K562 (cell line): Measurements from ENCODE around the gene ALKBH3. TPM values are rescaled to one million over a fixed set of nuclear protein-coding genes. Genes with fewer than 3 reads are reported as not detected.

Experiments
- ATF7 ChIP-seq: fragments of 450-650 bp; IDR thresholded peaks from 2 replicates; pipeline ENCODE4 v1.7.1; 2014; ENCODE audit warnings: mild to moderate bottlenecking, moderate library complexity
- C11orf30 ChIP-seq: fragments of 450-650 bp; IDR thresholded peaks from 2 replicates; pipeline ENCODE4 v1.6.1; 2016; ENCODE audit warnings: low read depth, mild to moderate bottlenecking
- EWSR1 ChIP-seq: fragments of 450-650 bp; IDR thresholded peaks from 2 replicates; pipeline ENCODE4 v1.6.1; 2018; ENCODE audit warnings: borderline replicate concordance, mild to moderate bottlenecking, low read depth, moderate library complexity; ENCODE audit not compliant: partially characterized antibody
- FOXJ2 ChIP-seq: fragments of 200-800 bp; sonication (Bioruptor generic); IDR thresholded peaks from 2 replicates; pipeline ENCODE4 v1.6.1; 2016; ENCODE audit warnings: missing genetic modification characterization, missing compliant biosample characterization
- GATAD2B ChIP-seq: fragments of 450-650 bp; IDR thresholded peaks from 2 replicates; pipeline ENCODE4 v1.6.1; 2017; ENCODE audit warnings: mild to moderate bottlenecking, borderline replicate concordance
- HEY1 ChIP-seq: fragments of 250-450 bp; sonication (Bioruptor Pico); IDR thresholded peaks from 2 replicates; pipeline ENCODE4 v1.5.0; 2020; ENCODE audit warnings: mild to moderate bottlenecking, moderate library complexity, borderline replicate concordance
- ILF3 ChIP-seq: fragments of 450-650 bp; IDR thresholded peaks from 2 replicates; pipeline ENCODE4 v1.6.1; 2018; ENCODE audit warnings: antibody characterized with exemption, mild to moderate bottlenecking, moderate library complexity, borderline replicate concordance
- MEIS2 ChIP-seq: fragments of 450-650 bp; IDR thresholded peaks from 2 replicates; pipeline ENCODE4 v1.6.1; 2014; ENCODE audit warnings: mild to moderate bottlenecking; ENCODE audit not compliant: partially characterized antibody
- NCOA1 ChIP-seq: fragments of 450-650 bp; IDR thresholded peaks from 2 replicates; pipeline ENCODE4 v1.6.1; 2016; ENCODE audit warnings: low read depth
- NFE2 ChIP-seq: IDR thresholded peaks from 2 replicates; pipeline ENCODE4 v1.6.1; 2014; ENCODE audit warnings: antibody characterized with exemption, low read depth
- RFX7 ChIP-seq: fragments of 250-450 bp; sonication (Bioruptor Pico); IDR thresholded peaks from 2 replicates; pipeline ENCODE4 v1.5.1; 2021; ENCODE audit warnings: mild to moderate bottlenecking
- SMAD3 ChIP-seq: fragments of 450-650 bp; formaldehyde crosslinking; conservative IDR thresholded peaks from 2 replicates; pipeline ENCODE4 v1.4.0; 2020; ENCODE audit warnings: mild to moderate bottlenecking
- TEAD1 ChIP-seq, 2 experiments: fragments of 450-650 bp in 1 of 2; sonication (generic) in 1 of 2; formaldehyde crosslinking; IDR thresholded peaks; 2 replicates each; pipeline versions ENCODE4 v1.4.0 to v1.8.0; 2020 to 2022; ENCODE audit warnings: mild to moderate bottlenecking in 2 of 2, missing genetic modification reagents in 1 of 2
- ZNF143 ChIP-seq: sonication (generic); formaldehyde crosslinking; IDR thresholded peaks from 2 replicates; pipeline ENCODE4 v1.9.0; 2022; ENCODE audit warnings: mild to moderate bottlenecking, missing genetic modification reagents
- ZNF174 ChIP-seq: fragments of 250-450 bp; sonication (Bioruptor Pico); IDR thresholded peaks from 2 replicates; pipeline ENCODE4 v1.4.0; 2020; ENCODE audit warnings: mild to moderate bottlenecking
- ZNF184 ChIP-seq: sonication (generic); formaldehyde crosslinking; IDR thresholded peaks from 2 replicates; pipeline ENCODE4 v1.5.0; 2020; ENCODE audit warnings: missing genetic modification reagents
- ZNF23 ChIP-seq: fragments of 250-450 bp; sonication (Bioruptor Pico); IDR thresholded peaks from 2 replicates; pipeline ENCODE4 v1.4.0; 2020; ENCODE audit warnings: mild to moderate bottlenecking
- ZNF274 ChIP-seq: IDR thresholded peaks from 2 replicates; pipeline ENCODE4 v1.6.1; 2011; ENCODE audit warnings: low read depth, mild to moderate bottlenecking, low read length, moderate library complexity, borderline replicate concordance
- ZNF431 ChIP-seq: sonication (generic); formaldehyde crosslinking; IDR thresholded peaks from 2 replicates; pipeline ENCODE4 v1.8.0; 2022; ENCODE audit warnings: mild to moderate bottlenecking, missing genetic modification reagents
- ZNF589 ChIP-seq: fragments of 200-800 bp; sonication (Bioruptor generic); IDR thresholded peaks from 2 replicates; pipeline ENCODE4 v1.6.1; 2016; ENCODE audit warnings: low read depth, missing genetic modification characterization, missing compliant biosample characterization
- ZNF695 ChIP-seq: fragments of 450-650 bp; formaldehyde crosslinking; IDR thresholded peaks from 2 replicates; pipeline ENCODE4 v1.4.0; 2020; ENCODE audit warnings: mild to moderate bottlenecking, moderate library complexity
- polyA plus RNA-seq, 8 experiments: library from polyadenylated mRNA; depleted of rRNA in 4 of 8; stranded (reverse) in 5 of 8; unstranded in 3 of 8; fragments of >200 nt; fragmentation: Nextera tagmentation in 2 of 8; fragmentation: Illumina TruSeq in 1 of 8; extraction: Ambion mirVana in 2 of 8; extraction: Trizol in 1 of 8; gene quantifications; 2 replicates each; pipeline versions ENCODE4 v1.2.1 to v1.2.3, GENCODE V29; 2011 to 2014; ENCODE audit warnings: inconsistent platforms in 1 of 8, missing spikeins in 1 of 8
- total RNA-seq, 7 experiments: library from RNA; depleted of rRNA in 6 of 7; stranded (reverse); fragments of >200 nt in 6 of 7; fragmentation: Illumina TruSeq in 2 of 7; extraction: Trizol in 2 of 7; gene quantifications; 2 replicates each; pipeline versions ENCODE4 v1.2.1 to v1.2.3, GENCODE V29; 2011 to 2021; ENCODE audit warnings: low replicate concordance in 1 of 7
- TF ChIP-seq, protein P1 (sequence below): fragments of 450-650 bp; IDR thresholded peaks from 2 replicates; pipeline ENCODE4 v1.6.1; 2016
- TF ChIP-seq, protein P2 (sequence below): fragments of 250-450 bp; sonication (Bioruptor Pico); IDR thresholded peaks from 2 replicates; pipeline ENCODE4 v1.5.0; 2021
- TF ChIP-seq, protein P3 (sequence below): fragments of 250-450 bp; sonication (Bioruptor Pico); IDR thresholded peaks from 2 replicates; pipeline ENCODE4 v1.5.1; 2021; ENCODE audit warnings: mild to moderate bottlenecking

The ALKBH3 gene
- total and polyA plus RNA-seq, 9 of the 15 experiments (the other 6 are each of a cell fraction or from before 2014, with no cell fraction given): 16.0 to 49.9 (median 36.5) TPM

DNA sequence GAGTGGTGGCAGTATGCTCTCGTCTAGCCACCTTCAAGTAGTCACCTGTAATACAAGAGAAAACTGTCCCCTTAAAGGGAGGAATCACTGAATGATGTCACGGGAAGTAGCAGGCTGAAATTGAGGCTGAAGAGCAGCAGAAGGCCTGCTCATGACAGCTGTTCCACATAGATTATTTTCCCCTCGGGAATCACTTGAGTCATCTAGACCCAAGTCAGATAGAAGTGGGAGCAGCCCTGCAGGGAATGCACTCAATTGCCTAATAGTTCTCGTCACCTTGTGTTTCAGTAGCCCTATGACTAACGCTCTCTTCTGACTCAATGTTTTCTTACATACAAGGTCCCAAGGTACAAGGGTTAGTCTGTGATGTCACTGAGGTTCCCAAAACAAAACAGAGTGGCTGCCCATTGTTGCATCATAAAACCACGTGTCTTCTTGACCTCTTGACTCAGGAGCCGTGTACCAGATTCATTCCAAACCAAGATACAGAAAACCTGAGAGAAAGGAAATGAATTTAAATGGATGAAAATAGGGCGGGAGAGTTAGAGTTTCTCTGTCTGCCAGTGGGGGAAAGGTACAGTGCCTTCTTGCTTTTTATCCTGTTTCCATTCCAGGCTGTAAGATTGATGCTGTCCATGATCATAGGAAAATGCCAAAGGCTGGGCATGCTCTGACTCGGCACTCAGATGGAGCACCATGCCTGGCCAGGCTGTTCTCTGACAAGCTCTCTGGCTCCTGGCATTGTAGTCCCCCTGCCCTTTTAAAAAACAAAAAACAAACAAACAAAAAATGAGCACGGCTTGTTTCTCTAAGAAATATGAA, 40.2 kb downstream of the ALKBH3 start (continued):
- TF ChIP-seq EWSR1: no peak
- peak; percentile 83 for TF ChIP-seq FOXJ2 (tag)
- TF ChIP-seq ZNF431 (CRISPR knock-in tag): no peak
- peak; percentile 30 for TF ChIP-seq MEIS2
- TF ChIP-seq NFE2: peak; percentile 63
- TF ChIP-seq ZNF695 (CRISPR knock-in tag): no peak
- no peak for TF ChIP-seq ZNF174
- TF ChIP-seq, protein P1, sequence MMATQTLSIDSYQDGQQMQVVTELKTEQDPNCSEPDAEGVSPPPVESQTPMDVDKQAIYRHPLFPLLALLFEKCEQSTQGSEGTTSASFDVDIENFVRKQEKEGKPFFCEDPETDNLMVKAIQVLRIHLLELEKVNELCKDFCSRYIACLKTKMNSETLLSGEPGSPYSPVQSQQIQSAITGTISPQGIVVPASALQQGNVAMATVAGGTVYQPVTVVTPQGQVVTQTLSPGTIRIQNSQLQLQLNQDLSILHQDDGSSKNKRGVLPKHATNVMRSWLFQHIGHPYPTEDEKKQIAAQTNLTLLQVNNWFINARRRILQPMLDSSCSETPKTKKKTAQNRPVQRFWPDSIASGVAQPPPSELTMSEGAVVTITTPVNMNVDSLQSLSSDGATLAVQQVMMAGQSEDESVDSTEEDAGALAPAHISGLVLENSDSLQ: no peak; the same call in 1 of the 2 replicates
- peak; percentile 88 for TF ChIP-seq NCOA1
- no peak for TF ChIP-seq ZNF184
- TF ChIP-seq ZNF143 (CRISPR knock-in tag): no peak
- TF ChIP-seq, protein P2, sequence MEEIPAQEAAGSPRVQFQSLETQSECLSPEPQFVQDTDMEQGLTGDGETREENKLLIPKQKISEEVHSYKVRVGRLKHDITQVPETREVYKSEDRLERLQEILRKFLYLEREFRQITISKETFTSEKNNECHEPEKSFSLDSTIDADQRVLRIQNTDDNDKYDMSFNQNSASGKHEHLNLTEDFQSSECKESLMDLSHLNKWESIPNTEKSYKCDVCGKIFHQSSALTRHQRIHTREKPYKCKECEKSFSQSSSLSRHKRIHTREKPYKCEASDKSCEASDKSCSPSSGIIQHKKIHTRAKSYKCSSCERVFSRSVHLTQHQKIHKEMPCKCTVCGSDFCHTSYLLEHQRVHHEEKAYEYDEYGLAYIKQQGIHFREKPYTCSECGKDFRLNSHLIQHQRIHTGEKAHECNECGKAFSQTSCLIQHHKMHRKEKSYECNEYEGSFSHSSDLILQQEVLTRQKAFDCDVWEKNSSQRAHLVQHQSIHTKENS (CRISPR knock-in tag): no peak
- TF ChIP-seq ATF7: peak; percentile 97
- TF ChIP-seq HEY1 (CRISPR knock-in tag): no peak
- TF ChIP-seq ZNF23 (CRISPR knock-in tag): no peak
- TF ChIP-seq SMAD3 (CRISPR knock-in tag): no peak
- TF ChIP-seq GATAD2B: peak; percentile 42; the same call in 1 of the 2 replicates
- no peak for TF ChIP-seq ILF3
- TF ChIP-seq, protein P3, sequence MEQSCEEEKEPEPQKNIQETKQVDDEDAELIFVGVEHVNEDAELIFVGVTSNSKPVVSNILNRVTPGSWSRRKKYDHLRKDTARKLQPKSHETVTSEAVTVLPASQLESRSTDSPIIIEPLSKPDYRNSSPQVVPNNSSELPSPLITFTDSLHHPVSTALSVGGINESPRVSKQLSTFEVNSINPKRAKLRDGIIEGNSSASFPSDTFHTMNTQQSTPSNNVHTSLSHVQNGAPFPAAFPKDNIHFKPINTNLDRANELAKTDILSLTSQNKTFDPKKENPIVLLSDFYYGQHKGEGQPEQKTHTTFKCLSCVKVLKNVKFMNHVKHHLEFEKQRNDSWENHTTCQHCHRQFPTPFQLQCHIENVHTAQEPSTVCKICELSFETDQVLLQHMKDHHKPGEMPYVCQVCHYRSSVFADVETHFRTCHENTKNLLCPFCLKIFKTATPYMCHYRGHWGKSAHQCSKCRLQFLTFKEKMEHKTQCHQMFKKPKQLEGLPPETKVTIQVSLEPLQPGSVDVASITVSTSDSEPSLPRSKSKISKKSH (CRISPR knock-in tag): no peak
- peak in 1 of 2 experiments; percentile 77; a peak in 1 of 4 replicates for TF ChIP-seq TEAD1 (CRISPR knock-in tag; IDR thresholded peaks at IDR 0.05)
- peak; percentile 50; the same call in 1 of the 2 replicates for TF ChIP-seq C11orf30
- no peak for TF ChIP-seq ZNF274
- TF ChIP-seq RFX7: no peak
- peak; percentile 78; the same call in 1 of the 2 replicates for TF ChIP-seq ZNF589
